Smooth muscle cell (in vitro differentiated cells): ENCODE data around the gene BMP7. TPM values are rescaled to one million over a fixed set of nuclear protein-coding genes. Genes with fewer than 3 reads are reported as not detected.

Source experiments
- DNase-seq: peaks from one replicate; lab custom pipeline; 2025; ENCODE audit not compliant: unreplicated experiment; lab: John Stamatoyannopoulos, UW
- H2AFZ ChIP-seq: fragments of 200-600 bp; sonication (generic); 2 replicates; pipeline ENCODE4 v1.6.0; 2016; ENCODE audit warnings: antibody characterized with exemption, low read depth, mild to moderate bottlenecking
- H3F3A ChIP-seq: fragments of 200-600 bp; sonication (generic); 2 replicates; pipeline ENCODE4 v1.6.0; 2017; ENCODE audit warnings: antibody characterized with exemption, low read depth
- H3K27ac ChIP-seq: fragments of 200-600 bp; sonication (generic); 2 replicates; pipeline ENCODE4 v1.5.1; 2016; ENCODE audit warnings: low read depth, mild to moderate bottlenecking
- H3K27me3 ChIP-seq: fragments of 200-600 bp; sonication (generic); 2 replicates; pipeline ENCODE4 v1.6.1; 2016; ENCODE audit warnings: low read depth, mild to moderate bottlenecking
- H3K36me3 ChIP-seq: fragments of 200-600 bp; sonication (generic); 2 replicates; pipeline ENCODE4 v1.5.1; 2016; ENCODE audit warnings: low read depth
- H3K4me1 ChIP-seq: fragments of 200-600 bp; sonication (generic); 2 replicates; pipeline ENCODE4 v1.5.1; 2016; ENCODE audit warnings: low read depth
- H3K4me2 ChIP-seq: fragments of 200-600 bp; sonication (generic); 2 replicates; pipeline ENCODE4 v1.6.0; 2016; ENCODE audit warnings: mild to moderate bottlenecking
- H3K4me3 ChIP-seq: fragments of 200-600 bp; sonication (generic); 2 replicates; pipeline ENCODE4 v1.5.1; 2016; ENCODE audit warnings: mild to moderate bottlenecking
- H3K79me2 ChIP-seq: fragments of 200-600 bp; sonication (generic); 2 replicates; pipeline ENCODE4 v1.6.0; 2016; ENCODE audit warnings: low read depth, mild to moderate bottlenecking
- H3K9ac ChIP-seq: fragments of 200-600 bp; sonication (generic); 2 replicates; pipeline ENCODE4 v1.6.0; 2016; ENCODE audit warnings: low read depth
- H3K9me3 ChIP-seq: fragments of 200-600 bp; sonication (generic); replicated peaks from 2 replicates; pipeline ENCODE4 v1.5.1; 2016; ENCODE audit warnings: low read depth
- H4K20me1 ChIP-seq: fragments of 200-600 bp; sonication (generic); 2 replicates; pipeline ENCODE4 v1.6.0; 2016; ENCODE audit warnings: low read depth
- CTCF ChIP-seq: fragments of 200-600 bp; sonication (generic); IDR thresholded peaks from 2 replicates; pipeline ENCODE4 v1.5.1; 2017; ENCODE audit warnings: borderline replicate concordance, mild to moderate bottlenecking, antibody characterized with exemption; ENCODE audit not compliant: insufficient read depth, poor library complexity, severe bottlenecking
- WGBS: methylation state at CpG from one replicate; pipeline ENCODE4 v1.1.7; 2016; ENCODE audit warnings: low lambda C conversion rate; 5-methylcytosine and 5-hydroxymethylcytosine counted together
- polyA plus RNA-seq: library from polyadenylated mRNA; unstranded; fragments of >200 nt; fragmentation: Nextera tagmentation; extraction: Ambion mirVana; gene quantifications from 2 replicates; pipeline ENCODE4 v1.2.1, GENCODE V29; 2016
- total RNA-seq: library from RNA; depleted of rRNA; stranded (reverse); fragments of >200 nt; gene quantifications from 2 replicates; pipeline ENCODE4 v1.2.3, GENCODE V29; 2014

Gene BMP7
- total and polyA plus RNA-seq, 2 experiments from 2014 or later, result 18.1 to 28.3 TPM

GRCh38 chr20:57244627-57245214, 21.7 kb downstream of the BMP7 start:
- no peak for TF ChIP-seq CTCF
- no peaks in the 10 kb centered on the region for H3K27me3 ChIP-seq
- no peaks in the 10 kb centered on the region for H3K36me3 ChIP-seq
- no peak for DNase-seq
- no peak overlapping the region for H3K9ac ChIP-seq
- H3K4me3 ChIP-seq, result no peak overlapping the region
- H3K4me2 ChIP-seq, result no peak overlapping the region
- H4K20me1 ChIP-seq, result no peaks in the 10 kb centered on the region
- H3F3A ChIP-seq, result no peaks in the 10 kb centered on the region
- 91% methylated on average over 3 of the region's 3 CpGs for WGBS
- no peaks in the 10 kb centered on the region for H3K9me3 ChIP-seq
- no peak overlapping the region for H3K27ac ChIP-seq
- no peaks in the 10 kb centered on the region for H3K4me1 ChIP-seq
- peaks cover 69% of the 10 kb centered on the region for H3K79me2 ChIP-seq
- H2AFZ ChIP-seq, result no peak overlapping the region

DNA sequence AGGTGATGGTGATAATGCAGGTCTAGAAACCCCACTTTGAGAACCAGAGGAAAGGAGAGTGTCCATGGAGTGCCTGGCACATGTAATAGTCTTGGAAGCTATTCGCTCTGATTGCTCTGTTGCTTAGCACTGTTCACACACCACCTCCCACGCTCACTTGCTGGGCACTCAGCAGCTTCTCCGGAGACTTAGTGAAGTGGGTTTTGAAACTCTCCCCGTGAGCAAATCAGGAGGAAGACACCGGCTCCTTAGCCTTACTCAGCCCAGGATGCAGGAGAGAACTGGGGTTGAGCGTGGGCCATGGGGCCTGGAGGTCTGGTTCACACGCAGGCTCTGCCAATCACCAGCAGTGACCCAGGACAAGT, 22.2 kb downstream of the BMP7 start:
- WGBS, result 69% methylated on average over 7 of the region's 7 CpGs
- TF ChIP-seq CTCF, result no peak
- DNase-seq, result no peak
- H3K4me2 ChIP-seq, result no peak overlapping the region
- H3K79me2 ChIP-seq, result peaks cover 69% of the 10 kb centered on the region
- H3K9ac ChIP-seq, result no peak overlapping the region
- H3K4me1 ChIP-seq, result no peaks in the 10 kb centered on the region
- H3K27ac ChIP-seq, result no peak overlapping the region
- no peaks in the 10 kb centered on the region for H3K9me3 ChIP-seq
- H3K4me3 ChIP-seq, result no peak overlapping the region
- H2AFZ ChIP-seq, result no peak overlapping the region
- no peaks in the 10 kb centered on the region for H3F3A ChIP-seq
- no peaks in the 10 kb centered on the region for H4K20me1 ChIP-seq
- H3K27me3 ChIP-seq, result no peaks in the 10 kb centered on the region
- H3K36me3 ChIP-seq, result no peaks in the 10 kb centered on the region

GRCh38 chr20:57243480-57244220, 22.8 kb downstream of the BMP7 start:
- no peak overlapping the region for H3K4me2 ChIP-seq
- H3F3A ChIP-seq, result no peaks in the 10 kb centered on the region
- TF ChIP-seq CTCF, result no peak
- no peak overlapping the region for H3K27ac ChIP-seq
- 90% methylated on average over 17 of the region's 17 CpGs for WGBS
- H3K9me3 ChIP-seq, result no peaks in the 10 kb centered on the region
- H2AFZ ChIP-seq, result no peak overlapping the region
- no peaks in the 10 kb centered on the region for H3K36me3 ChIP-seq
- no peak for DNase-seq
- H3K4me3 ChIP-seq, result no peak overlapping the region
- no peak overlapping the region for H3K9ac ChIP-seq
- no peaks in the 10 kb centered on the region for H3K4me1 ChIP-seq
- H4K20me1 ChIP-seq, result no peaks in the 10 kb centered on the region
- H3K79me2 ChIP-seq, result peaks cover 69% of the 10 kb centered on the region
- no peaks in the 10 kb centered on the region for H3K27me3 ChIP-seq

DNA sequence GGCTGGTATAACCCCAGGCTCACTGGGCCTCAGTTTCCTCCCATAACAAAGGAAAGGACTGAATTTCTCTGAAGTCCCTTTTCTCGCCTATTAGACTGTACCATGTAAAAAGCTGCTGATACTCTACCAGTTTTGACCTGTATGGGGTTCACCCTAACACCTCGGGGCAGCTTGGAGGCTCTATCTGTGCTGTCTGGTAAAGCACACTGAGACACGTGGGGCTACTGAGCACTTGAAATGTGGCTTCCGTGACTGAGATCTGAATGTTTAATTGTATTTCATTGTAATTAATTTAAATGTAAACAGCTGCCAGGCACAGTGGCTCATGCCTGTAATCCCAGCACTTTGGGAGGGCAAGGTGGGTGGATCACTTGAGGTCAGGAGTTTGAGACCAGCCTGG, 24.0 kb downstream of the BMP7 start:
- H2AFZ ChIP-seq, result no peak overlapping the region
- H3F3A ChIP-seq, result peaks cover 7% of the 10 kb centered on the region
- no peak overlapping the region for H3K9ac ChIP-seq
- H3K4me3 ChIP-seq, result no peak overlapping the region
- H3K79me2 ChIP-seq, result peaks cover 70% of the 10 kb centered on the region
- no peak for DNase-seq
- no peaks in the 10 kb centered on the region for H3K36me3 ChIP-seq
- no peak overlapping the region for H3K27ac ChIP-seq
- H3K4me2 ChIP-seq, result no peak overlapping the region
- no peak for TF ChIP-seq CTCF
- 92% methylated on average over 4 of the region's 4 CpGs for WGBS
- H4K20me1 ChIP-seq, result no peaks in the 10 kb centered on the region
- no peaks in the 10 kb centered on the region for H3K4me1 ChIP-seq
- no peaks in the 10 kb centered on the region for H3K27me3 ChIP-seq
- H3K9me3 ChIP-seq, result no peaks in the 10 kb centered on the region
